Lower leg skin (tissue), 3 donors: ENCODE results near the gene FMO4.

Experiments used
- POLR2A ChIP-seq, 2 donors: fragments of 450-650 bp; IDR thresholded peaks; one replicate each; pipeline ENCODE4 v1.6.1; 2016 to 2017; ENCODE audit warnings: antibody characterized with exemption in 2 of 2, mild to moderate bottlenecking in 1 of 2, moderate library complexity in 1 of 2
- TF ChIP-seq, protein P1 (sequence below), 3 donors: fragments of 450-650 bp; IDR thresholded peaks; one replicate each; pipeline ENCODE4 v1.5.1; 2016; ENCODE audit warnings: antibody characterized with exemption in 3 of 3, mild to moderate bottlenecking in 3 of 3, moderate library complexity in 2 of 3

DNA sequence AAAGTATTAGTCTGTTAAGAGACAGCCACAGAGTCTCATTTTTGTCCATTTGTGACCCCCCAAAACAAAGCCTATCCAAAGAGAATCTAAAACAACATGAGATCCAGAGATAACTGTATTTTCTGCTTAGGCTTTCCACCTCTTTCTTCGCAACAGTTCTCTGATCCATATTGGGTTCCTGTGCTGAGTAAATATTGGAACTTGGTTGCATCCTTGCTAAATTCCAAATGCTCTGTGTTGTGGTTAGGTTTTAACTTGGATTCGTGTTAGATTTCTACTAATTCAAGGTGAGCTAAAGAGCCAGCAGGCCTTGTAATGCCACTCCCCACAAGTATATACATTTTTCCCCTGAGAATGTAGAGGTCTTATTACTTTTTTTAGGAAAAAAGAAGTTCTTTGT is 36.4 kb upstream of the FMO4 start:
- TF ChIP-seq, protein P1, sequence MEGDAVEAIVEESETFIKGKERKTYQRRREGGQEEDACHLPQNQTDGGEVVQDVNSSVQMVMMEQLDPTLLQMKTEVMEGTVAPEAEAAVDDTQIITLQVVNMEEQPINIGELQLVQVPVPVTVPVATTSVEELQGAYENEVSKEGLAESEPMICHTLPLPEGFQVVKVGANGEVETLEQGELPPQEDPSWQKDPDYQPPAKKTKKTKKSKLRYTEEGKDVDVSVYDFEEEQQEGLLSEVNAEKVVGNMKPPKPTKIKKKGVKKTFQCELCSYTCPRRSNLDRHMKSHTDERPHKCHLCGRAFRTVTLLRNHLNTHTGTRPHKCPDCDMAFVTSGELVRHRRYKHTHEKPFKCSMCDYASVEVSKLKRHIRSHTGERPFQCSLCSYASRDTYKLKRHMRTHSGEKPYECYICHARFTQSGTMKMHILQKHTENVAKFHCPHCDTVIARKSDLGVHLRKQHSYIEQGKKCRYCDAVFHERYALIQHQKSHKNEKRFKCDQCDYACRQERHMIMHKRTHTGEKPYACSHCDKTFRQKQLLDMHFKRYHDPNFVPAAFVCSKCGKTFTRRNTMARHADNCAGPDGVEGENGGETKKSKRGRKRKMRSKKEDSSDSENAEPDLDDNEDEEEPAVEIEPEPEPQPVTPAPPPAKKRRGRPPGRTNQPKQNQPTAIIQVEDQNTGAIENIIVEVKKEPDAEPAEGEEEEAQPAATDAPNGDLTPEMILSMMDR (IDR thresholded peaks at IDR 0.05), result no peak
- no peak for TF ChIP-seq POLR2A (IDR thresholded peaks at IDR 0.05)
